ENCODE results near the gene BMERB1.

Gene BMERB1

DNA sequence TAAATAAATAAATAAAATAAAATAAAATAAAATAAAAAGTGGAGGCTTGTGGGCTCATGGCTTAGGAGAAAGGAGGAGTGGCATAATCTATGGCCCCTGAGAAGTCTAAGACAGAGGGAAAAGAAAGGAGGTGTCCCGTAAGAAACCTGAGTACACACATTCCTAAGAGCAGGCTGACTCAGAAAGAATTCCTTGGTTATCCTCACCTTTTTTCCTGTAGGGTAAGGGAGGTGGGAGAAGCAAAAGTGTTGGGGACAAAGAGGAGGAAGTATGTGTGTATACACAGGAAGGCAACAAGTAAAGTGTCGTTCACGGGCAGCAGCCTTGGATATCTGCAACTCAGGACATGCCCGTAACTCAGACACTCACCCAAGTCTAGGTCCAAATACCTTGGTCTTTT, 179.3 kb downstream of the BMERB1 start:
- no peak for DNase-seq (ENCODE audit: low read depth)

DNA sequence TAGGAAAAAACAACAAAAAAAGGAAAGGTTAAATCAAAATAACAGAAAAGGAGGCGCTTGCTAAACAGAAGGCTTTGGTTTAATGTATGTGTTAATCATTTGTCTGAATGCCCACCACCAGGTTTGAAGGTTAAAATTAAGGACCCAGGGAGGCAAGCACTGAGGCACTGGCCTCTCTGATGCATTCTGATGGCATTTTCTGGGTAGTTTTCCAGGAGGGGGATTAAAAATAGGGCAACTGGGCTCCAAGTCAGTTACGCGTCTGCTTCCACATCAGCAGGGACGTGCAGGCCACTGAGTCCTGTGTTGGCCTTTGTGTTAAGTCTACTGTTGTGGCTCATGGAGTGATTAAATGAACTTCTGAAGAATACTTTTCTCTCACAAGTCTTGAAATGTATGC, 181.6 kb downstream of the BMERB1 start:
- no peak for DNase-seq (ENCODE audit: low read depth)

GRCh38 chr16:15616475-15617165, 182.2 kb downstream of the BMERB1 start:
- DNase-seq (ENCODE audit: low read depth) = no peak

- no peak for DNase-seq (ENCODE audit: low read depth)
Measured at GRCh38 chr16:15617901-15618300, 183.5 kb downstream of the BMERB1 start.

GRCh38 chr16:15618392-15618791, 184.0 kb downstream of the BMERB1 start:
- peak; percentile 46 for DNase-seq (ENCODE audit: low read depth)

GRCh38 chr16:15620611-15621195, 186.3 kb downstream of the BMERB1 start:
- no peak for DNase-seq (ENCODE audit: low read depth)

DNA sequence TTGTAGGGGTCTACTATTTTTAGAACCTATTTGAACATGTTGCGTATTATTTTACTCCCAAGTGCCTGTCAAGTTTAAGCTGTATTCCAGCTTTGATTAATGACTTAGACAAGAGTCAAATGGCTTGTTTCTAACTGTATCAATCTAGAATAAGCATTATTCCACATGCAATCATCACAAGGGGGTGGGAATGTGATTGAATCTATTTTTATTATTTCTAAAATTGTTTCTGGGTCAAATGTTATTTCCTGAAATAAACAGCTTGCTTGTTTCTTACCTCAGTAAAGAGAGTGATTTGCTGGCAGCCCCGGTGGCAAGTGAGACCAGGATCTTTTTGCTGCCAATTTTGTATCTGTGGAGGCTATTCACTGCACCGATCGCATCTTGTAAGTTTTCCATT, 187.1 kb downstream of the BMERB1 start:
- DNase-seq (ENCODE audit: low read depth) = no peak

- DNase-seq (ENCODE audit: low read depth) = no peak
Measured at GRCh38 chr16:15621889-15622288, 187.5 kb downstream of the BMERB1 start.

- DNase-seq (ENCODE audit: low read depth) = no peak
Measured at GRCh38 chr16:15631730-15632409, 197.5 kb downstream of the BMERB1 start.

DNA sequence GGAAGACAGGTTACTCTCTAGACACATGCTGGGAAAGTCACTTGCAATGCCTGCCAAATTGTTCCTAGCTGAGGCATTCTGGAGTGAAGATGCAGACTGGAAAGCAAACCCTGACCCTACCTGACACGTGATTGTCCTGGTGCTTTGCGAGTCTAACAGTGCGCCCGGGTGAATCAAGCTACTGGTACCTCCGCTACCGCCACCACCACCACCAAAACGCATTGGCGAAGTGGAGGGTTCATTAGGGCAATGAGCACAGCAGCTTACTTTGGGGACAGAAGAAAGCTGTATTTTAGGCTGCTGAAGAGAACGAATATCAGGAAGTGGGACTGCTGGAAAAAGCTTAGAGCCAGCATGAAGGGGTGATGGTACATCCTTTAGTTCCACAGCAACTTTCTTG, 201.5 kb downstream of the BMERB1 start:
- no peak for DNase-seq (ENCODE audit: low read depth)

GRCh38 chr16:15636392-15636873, 202.0 kb downstream of the BMERB1 start:
- no peak for DNase-seq (ENCODE audit: low read depth)
